HG02852 (cell line): ENCODE results near the gene MYH11.
"Not testable (repeated sequence)": the region's sequence is repeated elsewhere in the genome, so short reads cannot be mapped to it uniquely, and the experiment has no call there.

Experiments
- ATAC-seq: cut with Tn5 transposase; IDR thresholded peaks from one replicate; pipeline ENCODE4 v1.9.1; 2021; ENCODE audit warnings: mild to moderate bottlenecking, moderate library complexity; ENCODE audit not compliant: unreplicated experiment

The MYH11 gene

DNA sequence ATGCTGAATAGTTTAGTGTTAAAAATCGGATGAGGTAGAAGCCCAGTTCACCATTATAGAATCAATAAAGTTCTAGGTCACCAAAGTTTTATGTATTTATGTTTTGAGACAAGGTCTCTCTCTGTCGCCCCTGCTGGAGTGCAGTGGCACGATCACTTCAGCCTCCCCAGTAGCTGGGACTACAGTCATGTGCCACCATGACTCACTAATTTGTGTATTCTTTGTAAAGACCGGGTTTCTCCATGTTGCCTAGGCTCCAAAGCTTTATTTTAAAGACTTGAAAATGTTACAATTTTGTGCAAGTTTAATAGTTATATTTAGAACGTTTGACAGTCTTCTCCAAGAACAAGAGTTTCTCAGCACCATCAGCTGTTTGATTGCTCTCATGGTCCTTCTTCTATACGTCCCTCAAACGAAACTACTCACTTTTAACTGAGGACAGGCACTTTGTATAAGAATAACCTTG is 174.7 kb downstream of the MYH11 start:
- ATAC-seq: no peak

- ATAC-seq: no peak
Observed at GRCh38 chr16:15677447-15677846, 179.4 kb downstream of the MYH11 start.

DNA sequence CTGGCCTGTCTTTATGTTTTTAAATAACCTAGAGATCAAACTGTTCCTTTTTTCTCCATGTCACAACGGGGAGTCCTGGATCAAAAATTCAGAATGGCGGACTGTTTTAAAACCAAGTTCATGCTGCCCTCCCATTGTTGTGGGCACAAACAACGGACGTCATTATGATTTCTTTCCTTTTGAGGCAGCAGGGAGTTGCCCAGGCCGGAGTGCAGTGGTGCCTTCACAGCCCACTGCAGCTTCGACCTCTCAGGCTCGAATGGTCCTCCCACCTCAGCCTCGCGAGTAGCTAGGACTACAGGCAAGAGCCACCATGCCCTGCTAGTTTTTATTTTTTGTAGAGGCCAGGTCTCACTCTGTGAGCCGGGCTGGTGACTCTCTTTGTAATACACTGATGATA is 180.3 kb downstream of the MYH11 start:
- ATAC-seq: no peak

DNA sequence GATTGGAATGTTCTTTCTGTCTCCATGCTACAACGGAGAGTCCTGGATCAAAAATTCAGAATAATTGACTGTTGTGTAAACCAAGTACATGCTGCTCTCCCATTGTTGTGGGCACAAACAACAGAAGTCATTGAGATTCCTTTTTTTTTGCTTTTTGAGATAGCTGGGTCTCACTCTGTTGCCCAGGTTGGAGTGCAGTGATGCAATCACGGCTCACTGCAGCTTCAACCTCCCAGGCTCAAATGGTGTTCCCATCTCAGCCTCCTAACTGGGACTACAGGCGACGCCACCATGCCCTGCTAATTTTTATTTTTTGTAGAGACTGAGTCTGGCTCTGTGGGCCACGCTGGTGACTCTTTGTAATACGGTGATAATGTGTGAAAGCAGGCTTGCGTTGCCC is 182.3 kb downstream of the MYH11 start:
- ATAC-seq: no peak

DNA sequence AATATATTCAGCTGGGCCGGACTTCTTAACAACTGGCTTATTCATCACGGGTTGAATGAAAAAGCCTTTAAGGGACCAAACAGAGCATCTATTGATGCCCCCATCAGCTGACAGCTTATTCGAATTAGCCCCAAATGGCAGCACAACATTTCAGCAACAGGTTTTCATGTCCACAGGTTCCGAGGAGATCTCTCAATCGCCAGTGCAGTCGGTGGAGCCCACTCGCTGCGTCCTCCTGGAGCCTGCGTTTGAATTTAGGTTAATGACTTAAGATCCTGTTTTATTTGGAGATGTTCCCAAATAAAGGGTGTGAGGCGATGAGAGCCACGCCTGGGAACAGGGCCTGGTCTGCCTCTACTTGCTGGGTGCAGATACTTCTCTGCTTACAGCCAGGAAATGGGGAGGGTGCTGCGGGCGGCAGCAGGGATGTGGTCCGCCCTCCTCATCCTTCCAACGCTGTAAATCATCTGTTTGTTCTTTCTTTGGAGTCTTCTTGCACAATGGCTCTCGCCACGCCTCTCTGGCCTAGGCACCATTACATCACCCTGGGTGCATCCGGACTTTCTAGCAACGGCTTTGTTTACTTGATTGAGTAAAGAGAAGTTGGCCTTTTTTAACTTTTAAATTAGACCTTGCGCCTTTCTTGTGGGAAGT is 184.2 kb downstream of the MYH11 start:
- no peak for ATAC-seq

DNA sequence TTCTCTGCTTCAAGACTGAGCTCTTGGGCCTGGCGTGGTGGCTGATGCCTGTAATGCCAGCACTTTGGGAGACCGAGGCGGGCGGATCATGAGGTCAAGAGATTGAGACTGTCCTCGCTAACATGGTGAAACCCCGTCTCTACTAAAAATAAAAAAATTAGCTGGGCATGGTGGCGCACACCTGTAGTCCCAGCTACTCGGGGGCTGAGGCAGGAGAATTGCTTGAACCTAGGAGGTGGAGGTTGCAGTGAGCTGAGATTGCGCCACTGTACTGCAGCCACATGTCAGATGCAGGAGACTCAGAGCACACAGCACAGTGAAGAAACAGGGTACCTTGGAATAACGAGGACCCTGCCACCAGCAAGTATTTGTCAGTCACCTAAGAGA is 184.7 kb downstream of the MYH11 start:
- ATAC-seq: not testable (repeated sequence)

- ATAC-seq: no peak
Observed at GRCh38 chr16:15671530-15672117, 185.2 kb downstream of the MYH11 start.

DNA sequence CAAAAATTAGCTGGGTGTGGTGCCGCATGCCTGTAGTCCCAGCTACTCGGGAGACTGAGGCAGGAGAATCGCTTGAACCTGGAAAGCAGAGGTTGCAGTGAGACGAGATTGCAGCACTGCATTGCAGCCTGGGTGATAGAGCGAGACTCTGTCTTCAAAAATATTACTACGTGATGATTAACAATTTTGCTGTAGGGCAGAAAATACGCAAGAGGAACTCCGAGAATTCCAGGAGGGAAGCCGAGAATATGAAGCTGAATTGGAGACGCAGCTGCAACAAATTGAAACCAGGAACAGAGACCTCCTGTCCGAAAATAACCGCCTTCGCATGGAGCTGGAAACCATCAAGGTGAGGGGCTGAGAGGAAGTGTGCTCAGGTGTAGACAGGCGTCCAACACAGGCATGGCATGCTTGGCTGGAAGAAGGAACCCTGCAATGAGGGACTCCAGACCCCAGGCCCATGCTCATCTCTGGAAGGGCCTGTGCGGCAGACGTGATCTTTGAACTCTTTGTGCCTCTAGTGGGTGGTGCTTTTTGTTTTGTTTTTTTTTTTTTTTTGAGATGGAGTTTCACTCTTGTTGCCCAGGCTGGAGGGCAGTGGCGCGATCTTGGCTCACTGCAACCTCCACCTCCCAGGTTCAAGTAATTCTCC is 189.6 kb downstream of the MYH11 start:
- ATAC-seq: no peak

DNA sequence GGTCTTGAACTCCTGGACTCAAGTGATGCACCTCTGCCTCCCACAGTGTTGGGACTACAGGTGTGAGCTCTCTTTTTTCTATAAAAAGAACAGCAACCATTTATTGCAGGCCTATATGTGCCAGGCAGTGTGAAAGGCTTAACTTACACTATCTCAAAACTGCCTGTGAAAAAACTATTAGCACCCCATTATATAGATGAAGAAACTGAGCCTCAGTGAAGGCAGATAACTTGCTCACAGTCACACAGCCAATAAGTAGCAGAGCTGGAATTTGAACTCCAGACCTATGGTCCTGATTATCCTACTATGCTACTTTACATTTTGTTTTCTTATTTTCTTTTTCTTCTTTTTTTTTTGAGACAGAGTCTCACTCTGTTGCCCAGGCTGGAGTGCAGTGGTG is 191.7 kb downstream of the MYH11 start:
- ATAC-seq: no peak

DNA sequence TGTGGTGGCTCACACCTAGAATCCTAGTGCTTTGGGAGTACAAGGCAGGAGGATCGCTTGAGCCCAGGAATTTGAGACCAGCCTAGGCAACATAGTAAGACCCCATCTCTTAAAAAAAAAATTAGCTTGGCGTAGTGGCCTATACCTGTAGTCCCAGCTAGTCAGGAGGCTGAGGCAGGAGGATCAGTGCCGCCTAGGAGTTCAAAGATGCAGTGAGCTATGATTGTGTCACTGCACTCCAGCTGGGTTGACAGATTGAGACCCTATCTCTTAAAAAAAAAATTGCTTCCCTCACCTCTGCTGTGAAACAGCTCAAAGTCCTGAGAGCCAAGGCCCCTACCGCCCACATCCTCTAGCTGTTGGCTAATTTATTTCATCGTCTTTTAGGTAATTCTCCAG is 196.6 kb downstream of the MYH11 start:
- no peak for ATAC-seq

DNA sequence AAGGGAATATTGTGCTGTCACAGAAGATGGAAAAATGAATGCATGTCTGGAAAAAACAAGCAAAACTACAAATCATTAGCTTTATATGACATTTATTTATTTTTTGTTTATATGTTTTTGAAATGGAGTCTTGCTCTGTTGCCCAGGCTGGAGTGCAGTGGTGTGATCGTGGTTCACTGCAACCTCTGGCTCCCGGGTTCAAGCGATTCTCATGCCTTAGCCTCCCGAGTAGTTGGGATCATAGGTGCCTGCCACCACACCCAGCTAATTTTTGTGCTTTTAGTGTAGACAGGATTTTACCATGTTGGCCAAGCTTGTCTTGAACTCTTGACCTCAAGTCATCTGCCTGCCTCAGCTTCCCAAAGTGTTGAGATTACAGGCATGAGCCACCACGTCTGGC is 198.3 kb downstream of the MYH11 start:
- no peak for ATAC-seq

- no peak for ATAC-seq
Observed at GRCh38 chr16:15658149-15658548, 198.7 kb downstream of the MYH11 start.

DNA sequence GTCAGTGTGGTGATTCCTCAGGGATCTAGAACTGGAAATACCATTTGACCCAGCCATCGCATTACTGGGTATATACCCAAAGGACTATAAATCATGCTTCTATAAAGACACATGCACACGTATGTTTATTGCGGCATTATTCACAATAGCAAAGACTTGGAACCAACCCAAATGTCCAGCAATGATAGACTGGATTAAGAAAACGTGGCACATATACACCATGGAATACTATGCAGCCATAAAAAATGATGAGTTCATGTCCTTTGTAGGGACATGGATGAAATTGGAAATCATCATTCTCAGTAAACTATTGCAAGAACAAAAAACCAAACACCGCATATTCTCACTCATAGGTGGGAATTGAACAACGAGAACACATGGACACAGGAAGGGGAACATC is 201.3 kb downstream of the MYH11 start:
- ATAC-seq: not testable (repeated sequence)

DNA sequence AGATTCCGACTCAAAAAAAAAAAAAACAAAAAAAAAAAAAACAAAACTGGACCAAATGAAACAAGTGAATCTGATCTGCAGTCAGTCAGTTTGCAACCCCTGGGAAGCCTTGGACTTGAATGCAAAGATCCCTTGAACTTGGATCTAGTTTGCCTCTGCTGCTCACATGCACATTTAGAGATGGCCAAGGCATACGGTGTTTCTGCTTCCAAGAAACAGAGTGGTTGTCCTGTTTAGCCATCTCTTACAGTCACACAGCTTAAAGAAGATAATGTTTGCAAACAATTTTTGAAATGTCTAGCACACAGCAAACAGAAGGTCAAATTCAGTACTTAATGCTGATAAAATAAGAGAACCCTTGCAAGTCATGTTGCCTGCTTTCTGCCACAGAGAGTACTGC is 202.2 kb downstream of the MYH11 start:
- no peak for ATAC-seq

GRCh38 chr16:15653227-15653626 is 203.6 kb downstream of the MYH11 start:
- ATAC-seq: no peak
